Adrenal gland (tissue), 5 donors: ENCODE measurements around the gene TFR2.

ENCODE experiments used
- CTCF ChIP-seq, 6 experiments: fragments of 450-650 bp in 4 of 6; fragments of 200-600 bp in 2 of 6; sonication (generic) in 1 of 6; IDR thresholded peaks; 1 replicate in 5 of 6; 2 replicates in 1 of 6; pipeline versions ENCODE4 v1.5.1 to v1.8.0; 2016 to 2021; ENCODE audit warnings: antibody characterized with exemption in 6 of 6, mild to moderate bottlenecking in 2 of 6, moderate library complexity in 1 of 6
- POLR2A ChIP-seq, 2 donors: fragments of 450-650 bp; IDR thresholded peaks; one replicate each; pipeline ENCODE4 v1.6.1; 2017; ENCODE audit warnings: antibody characterized with exemption in 2 of 2, mild to moderate bottlenecking in 2 of 2, moderate library complexity in 1 of 2
- donor health status: DM: no; HTN: no; CAD: no.

DNA sequence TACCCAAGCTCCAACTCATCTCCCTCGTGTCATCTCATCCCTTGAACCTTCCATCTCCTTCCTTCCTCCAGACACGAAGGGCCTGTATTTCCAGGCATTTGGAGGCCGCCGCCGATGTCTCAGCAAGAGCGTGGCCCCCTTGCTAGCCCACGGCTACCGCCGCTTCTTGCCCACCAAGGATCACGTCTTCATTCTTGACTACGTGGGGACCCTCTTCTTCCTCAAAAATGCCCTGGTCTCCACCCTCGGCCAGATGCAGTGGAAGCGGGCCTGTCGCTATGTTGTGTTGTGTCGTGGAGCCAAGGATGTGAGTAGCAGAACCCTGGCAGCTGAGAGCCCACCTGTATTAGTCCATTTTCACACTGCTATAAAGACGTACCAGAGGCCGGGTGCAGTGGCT is 49.8 kb downstream of the TFR2 start:
- TF ChIP-seq POLR2A (IDR thresholded peaks at IDR 0.05) (no peak), CTCF (IDR thresholded peaks at IDR 0.05) (no peak)
